Endodermal cell (in vitro differentiated cells): ENCODE data around the gene ZSWIM4. TPM values are rescaled to one million over a fixed set of nuclear protein-coding genes. Genes with fewer than 3 reads are reported as not detected.

Experiments
- DNase-seq: peaks from one replicate; pipeline ENCODE4 v3.0.0-alpha.2; 2017
- H3K27ac ChIP-seq: 2 replicates; pipeline ENCODE4 v1.5.1; 2013; ENCODE audit warnings: mild to moderate bottlenecking, low read depth, low read length, moderate library complexity
- H3K27me3 ChIP-seq: 2 replicates; pipeline ENCODE4 v1.6.1; 2013; ENCODE audit warnings: mild to moderate bottlenecking, low read length, moderate library complexity; ENCODE audit not compliant: insufficient read depth, control insufficient read depth, poor library complexity, severe bottlenecking
- H3K36me3 ChIP-seq: 2 replicates; pipeline ENCODE4 v1.7.0; 2013; ENCODE audit warnings: mild to moderate bottlenecking, low read length, moderate library complexity; ENCODE audit not compliant: control insufficient read depth, insufficient read depth
- H3K4me1 ChIP-seq: one replicate; pipeline ENCODE4 v1.7.0; 2013; ENCODE audit warnings: low read length; ENCODE audit not compliant: control insufficient read depth, insufficient read depth
- H3K4me3 ChIP-seq: 2 replicates; pipeline ENCODE4 v1.5.1; 2013; ENCODE audit warnings: mild to moderate bottlenecking, low read length, moderate library complexity
- H3K9ac ChIP-seq: 2 replicates; pipeline ENCODE4 v1.6.1; 2013; ENCODE audit warnings: mild to moderate bottlenecking, low read length, moderate library complexity; ENCODE audit not compliant: poor library complexity, severe bottlenecking; ENCODE audit errors: extremely low read depth
- H3K9me3 ChIP-seq: 2 replicates; pipeline ENCODE4 v1.6.1; 2013; ENCODE audit warnings: mild to moderate bottlenecking, low read length, moderate library complexity; ENCODE audit not compliant: control insufficient read depth
- H3K27ac Mint-ChIP-seq: 2 replicates; pipeline ENCODE4 v1.8.0; 2020; ENCODE audit warnings: mixed read lengths
- H3K27me3 Mint-ChIP-seq: 2 replicates; pipeline ENCODE4 v1.8.0; 2021; ENCODE audit warnings: mild to moderate bottlenecking, mixed read lengths; ENCODE audit not compliant: insufficient read depth
- H3K36me3 Mint-ChIP-seq: 2 replicates; pipeline ENCODE4 v1.8.0; 2020; ENCODE audit warnings: low read depth, mixed read lengths
- H3K4me1 Mint-ChIP-seq: 2 replicates; pipeline ENCODE4 v1.8.0; 2020; ENCODE audit warnings: mixed read lengths
- H3K4me3 Mint-ChIP-seq: 2 replicates; pipeline ENCODE4 v1.8.0; 2020; ENCODE audit warnings: mild to moderate bottlenecking, moderate library complexity, mixed read lengths
- H3K9me3 Mint-ChIP-seq: 2 replicates; pipeline ENCODE4 v1.8.0; 2020; ENCODE audit warnings: mild to moderate bottlenecking, mixed read lengths
- WGBS, 2 experiments: methylation state at CpG; one replicate each; pipeline versions ENCODE4 v1.1.5 to v1.1.7; 2013; ENCODE audit warnings: missing lambda C conversion rate in 2 of 2, mixed read lengths in 1 of 2; ENCODE audit not compliant: insufficient coverage in 1 of 2, insufficient read length in 1 of 2; 5-methylcytosine and 5-hydroxymethylcytosine counted together
- total RNA-seq, 2 donors: library from RNA; stranded (reverse); fragmentation: NEBNext Ultra II Directional in 1 of 2; extraction: Animal tissue kit (Norgen Biotek cat#: 25700) in 1 of 2; gene quantifications; 2 replicates in 1 of 2; 3 replicates in 1 of 2; pipeline ENCODE4 v1.2.1, GENCODE V29; 2021
- TF ChIP-seq, protein P1 (sequence below): fragments of 200-600 bp; sonication (generic); conservative IDR thresholded peaks from 2 replicates; pipeline ENCODE4 v1.5.0; 2021; ENCODE audit warnings: antibody characterized with exemption, mild to moderate bottlenecking

Gene ZSWIM4
- total RNA-seq, 2 donors from 2014 or later: 30.0 to 41.9 TPM

DNA sequence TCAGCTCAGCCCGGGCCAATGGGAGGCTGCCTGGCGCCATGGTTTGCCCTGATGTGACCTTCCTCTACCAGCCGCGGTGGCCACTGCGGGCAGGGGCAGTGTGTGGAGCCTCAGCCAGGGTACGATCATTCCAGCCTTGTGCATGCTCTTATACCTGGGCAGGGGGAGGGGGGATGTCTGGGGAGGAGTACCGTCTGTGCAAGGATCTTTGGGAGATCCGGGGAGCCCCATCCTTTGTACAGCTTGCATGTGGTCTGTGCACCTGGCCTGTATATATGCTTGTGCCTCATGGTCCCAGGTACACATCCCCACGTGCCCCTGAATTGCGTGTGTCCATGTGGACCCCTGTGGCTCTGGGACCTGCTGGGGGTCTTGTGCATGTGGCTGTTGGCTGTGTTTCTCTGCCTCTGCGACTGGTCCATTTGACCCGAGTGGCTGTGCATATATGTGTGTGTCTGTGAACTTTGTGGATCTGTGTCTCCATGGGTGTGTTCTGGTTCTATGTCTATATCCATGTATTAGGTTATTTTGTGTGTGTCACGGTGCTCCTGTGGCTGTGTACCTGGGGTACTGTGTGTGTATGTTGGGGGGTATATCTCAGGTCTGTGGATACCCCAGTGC lies 68.9 kb downstream of the ZSWIM4 start:
- no peaks in the 10 kb centered on the region for H3K9me3 ChIP-seq
- H3K4me1 ChIP-seq: no peaks in the 10 kb centered on the region
- peak overlapping the region; percentile 48 for H3K4me3 Mint-ChIP-seq
- H3K9ac ChIP-seq: no peak overlapping the region
- H3K27me3 Mint-ChIP-seq: peaks cover 45% of the 10 kb centered on the region
- WGBS, 2 experiments: 65 to 76% methylated on average over 4 to 13 of the region's 13 CpGs
- H3K27me3 ChIP-seq: peaks cover 49% of the 10 kb centered on the region
- no peak for DNase-seq
- H3K27ac ChIP-seq: no peak overlapping the region
- no peaks in the 10 kb centered on the region for H3K36me3 ChIP-seq
- H3K36me3 Mint-ChIP-seq: no peaks in the 10 kb centered on the region
- no peak overlapping the region for H3K27ac Mint-ChIP-seq
- no peak overlapping the region for H3K4me3 ChIP-seq
- H3K4me1 Mint-ChIP-seq: peaks cover 10% of the 10 kb centered on the region
- H3K9me3 Mint-ChIP-seq: no peaks in the 10 kb centered on the region
- TF ChIP-seq, protein P1, sequence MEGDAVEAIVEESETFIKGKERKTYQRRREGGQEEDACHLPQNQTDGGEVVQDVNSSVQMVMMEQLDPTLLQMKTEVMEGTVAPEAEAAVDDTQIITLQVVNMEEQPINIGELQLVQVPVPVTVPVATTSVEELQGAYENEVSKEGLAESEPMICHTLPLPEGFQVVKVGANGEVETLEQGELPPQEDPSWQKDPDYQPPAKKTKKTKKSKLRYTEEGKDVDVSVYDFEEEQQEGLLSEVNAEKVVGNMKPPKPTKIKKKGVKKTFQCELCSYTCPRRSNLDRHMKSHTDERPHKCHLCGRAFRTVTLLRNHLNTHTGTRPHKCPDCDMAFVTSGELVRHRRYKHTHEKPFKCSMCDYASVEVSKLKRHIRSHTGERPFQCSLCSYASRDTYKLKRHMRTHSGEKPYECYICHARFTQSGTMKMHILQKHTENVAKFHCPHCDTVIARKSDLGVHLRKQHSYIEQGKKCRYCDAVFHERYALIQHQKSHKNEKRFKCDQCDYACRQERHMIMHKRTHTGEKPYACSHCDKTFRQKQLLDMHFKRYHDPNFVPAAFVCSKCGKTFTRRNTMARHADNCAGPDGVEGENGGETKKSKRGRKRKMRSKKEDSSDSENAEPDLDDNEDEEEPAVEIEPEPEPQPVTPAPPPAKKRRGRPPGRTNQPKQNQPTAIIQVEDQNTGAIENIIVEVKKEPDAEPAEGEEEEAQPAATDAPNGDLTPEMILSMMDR: no peak

DNA sequence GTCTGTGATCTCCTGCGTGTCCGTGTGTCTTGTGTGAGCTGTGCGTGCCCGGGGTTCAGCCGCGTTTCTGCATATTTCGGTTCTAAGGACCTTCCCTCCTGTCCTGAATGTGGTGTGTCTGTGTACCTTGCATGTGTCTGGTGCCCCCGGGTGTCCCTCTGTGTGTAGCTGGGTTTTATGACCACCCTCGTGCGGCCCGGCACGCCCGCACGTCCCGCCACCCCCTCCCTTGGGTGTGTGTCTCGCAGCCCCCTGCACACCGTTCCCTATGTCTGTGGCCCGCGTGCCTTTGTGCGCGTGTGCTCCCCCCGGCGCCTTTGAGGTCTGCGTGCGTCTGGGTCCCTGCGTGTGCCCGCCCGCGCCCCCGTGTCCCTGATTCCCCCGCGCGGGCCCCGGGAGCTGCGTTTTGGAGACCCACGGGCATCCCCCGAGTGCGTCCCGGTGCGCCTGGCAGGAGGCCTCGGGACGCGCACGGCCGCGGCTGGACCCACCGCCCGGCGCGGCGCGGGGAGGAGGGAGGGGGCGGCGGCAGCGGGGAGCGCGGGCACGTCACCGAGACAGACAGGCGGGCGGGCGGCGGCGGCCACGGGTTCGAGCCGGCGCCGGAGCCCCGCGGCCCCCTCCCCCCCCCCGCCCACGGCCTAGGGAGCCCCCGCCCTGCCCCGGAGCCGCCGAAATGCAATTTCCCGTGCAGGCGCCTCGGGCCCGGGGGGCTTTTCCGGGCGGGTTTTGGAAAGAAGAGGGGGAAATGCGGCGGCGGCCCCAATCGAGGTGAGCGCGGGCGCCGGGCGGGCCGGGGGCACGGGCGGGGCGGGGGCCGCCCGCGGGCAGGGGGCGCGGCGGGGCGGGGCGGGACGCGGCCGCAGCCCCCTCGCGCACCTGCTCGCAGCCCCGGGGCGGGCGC lies 69.7 kb downstream of the ZSWIM4 start:
- no peak overlapping the region for H3K27ac ChIP-seq
- H3K27me3 Mint-ChIP-seq: peaks cover 51% of the 10 kb centered on the region

More for the DNA sequence above, 69.7 kb downstream of the ZSWIM4 start:
- Mint-ChIP-seq H3K36me3 (no peaks in the 10 kb centered on the region), H3K4me3 (peak overlapping the region; percentile 48), H3K27ac (no peak overlapping the region), H3K9me3 (no peaks in the 10 kb centered on the region), H3K4me1 (peaks cover 10% of the 10 kb centered on the region)
- TF ChIP-seq, protein P1: no peak
- peaks cover 49% of the 10 kb centered on the region for H3K27me3 ChIP-seq
- WGBS, 2 experiments: 24 to 65% methylated on average over 7 to 70 of the region's 113 CpGs
- no peaks in the 10 kb centered on the region for H3K36me3 ChIP-seq
- no peaks in the 10 kb centered on the region for H3K4me1 ChIP-seq
- no peaks in the 10 kb centered on the region for H3K9me3 ChIP-seq
- H3K9ac ChIP-seq: no peak overlapping the region
- DNase-seq: no peak
- no peak overlapping the region for H3K4me3 ChIP-seq
